ENCODE data around the gene DTX3.
"Not testable (repeated sequence)": the region's sequence is repeated elsewhere in the genome, so short reads cannot be mapped to it uniquely, and the experiment has no call there.

DNA sequence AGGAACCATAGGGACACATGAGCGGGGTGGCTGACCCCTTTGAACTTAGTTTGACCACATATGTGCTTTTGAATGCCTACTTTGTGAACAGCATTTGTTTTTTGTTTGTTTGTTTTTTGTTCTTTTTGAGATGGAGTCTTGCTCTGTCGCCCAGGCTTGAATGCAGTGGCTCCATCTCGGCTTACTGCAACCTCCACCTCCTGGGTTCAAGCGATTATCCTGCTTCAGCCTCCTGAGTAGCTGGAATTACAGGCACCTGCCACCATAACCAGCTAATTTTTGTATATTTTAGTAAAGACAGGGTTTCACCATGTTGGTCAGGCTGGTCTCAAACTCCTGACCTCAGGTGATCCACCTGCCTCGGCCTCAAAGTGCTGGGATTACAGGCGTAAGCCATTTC is 13.8 kb downstream of the DTX3 start:
- not testable (repeated sequence) for TF ChIP-seq RAD21 (conservative IDR thresholded peaks at IDR 0.05)
- TF ChIP-seq, protein P1, sequence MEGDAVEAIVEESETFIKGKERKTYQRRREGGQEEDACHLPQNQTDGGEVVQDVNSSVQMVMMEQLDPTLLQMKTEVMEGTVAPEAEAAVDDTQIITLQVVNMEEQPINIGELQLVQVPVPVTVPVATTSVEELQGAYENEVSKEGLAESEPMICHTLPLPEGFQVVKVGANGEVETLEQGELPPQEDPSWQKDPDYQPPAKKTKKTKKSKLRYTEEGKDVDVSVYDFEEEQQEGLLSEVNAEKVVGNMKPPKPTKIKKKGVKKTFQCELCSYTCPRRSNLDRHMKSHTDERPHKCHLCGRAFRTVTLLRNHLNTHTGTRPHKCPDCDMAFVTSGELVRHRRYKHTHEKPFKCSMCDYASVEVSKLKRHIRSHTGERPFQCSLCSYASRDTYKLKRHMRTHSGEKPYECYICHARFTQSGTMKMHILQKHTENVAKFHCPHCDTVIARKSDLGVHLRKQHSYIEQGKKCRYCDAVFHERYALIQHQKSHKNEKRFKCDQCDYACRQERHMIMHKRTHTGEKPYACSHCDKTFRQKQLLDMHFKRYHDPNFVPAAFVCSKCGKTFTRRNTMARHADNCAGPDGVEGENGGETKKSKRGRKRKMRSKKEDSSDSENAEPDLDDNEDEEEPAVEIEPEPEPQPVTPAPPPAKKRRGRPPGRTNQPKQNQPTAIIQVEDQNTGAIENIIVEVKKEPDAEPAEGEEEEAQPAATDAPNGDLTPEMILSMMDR (IDR thresholded peaks at IDR 0.05; ENCODE audit: poor library complexity, severe bottlenecking) = not testable (repeated sequence)
